DND-41 (cell line): ENCODE data around the gene SPSB3.

Experiments used
- CTCF ChIP-seq: IDR thresholded peaks from 2 replicates; pipeline ENCODE4 v1.5.1; 2012; ENCODE audit warnings: borderline replicate concordance, low read length, moderate library complexity, mild to moderate bottlenecking; ENCODE audit not compliant: poor library complexity, severe bottlenecking; ENCODE audit errors: extremely low read depth
- EZH2 ChIP-seq: IDR thresholded peaks from 3 replicates; pipeline ENCODE4 v1.6.1; 2012; ENCODE audit warnings: borderline replicate concordance, low read depth, mild to moderate bottlenecking, moderate library complexity, low read length, inconsistent platforms; ENCODE audit not compliant: severe bottlenecking

- TF ChIP-seq EZH2 (no peak), CTCF (no peak)
Measured at GRCh38 chr16:1734816-1735215, 47.6 kb downstream of the SPSB3 start.
